GM12878 (cell line): ENCODE measurements around the gene RYR2. TPM values are rescaled to one million over a fixed set of nuclear protein-coding genes. Genes with fewer than 3 reads are reported as not detected.

Experiments
- ATAC-seq: fragments of 200-7000 bp; cut with Tn5 transposase; 3 replicates; pipeline ENCODE4 v1.9.1; 2020; ENCODE audit warnings: mild to moderate bottlenecking, moderate library complexity
- BruUV-seq: library from RNA; stranded (reverse); fragments of 400-500 nt; replicated peaks from 2 replicates; lab custom pipeline; 2021; lab: Mats Ljungman, UMichigan
- CTCF ChIA-PET: fragments of 300-600 bp; sonication (Branson Sonifier 250); formaldehyde crosslinking; extraction: SDS; loops from one replicate; lab custom pipeline; 2021; ENCODE audit warnings: inconsistent platforms; lab: Yijun Ruan, JAX
- POLR2A ChIA-PET: fragments of 350-600 bp; formaldehyde crosslinking; extraction: SDS; loops from one replicate; lab custom pipeline; 2021; ENCODE audit warnings: inconsistent platforms; lab: Charles Lee
- RAD21 ChIA-PET: fragments of 300-600 bp; sonication (Branson Sonifier 250); formaldehyde crosslinking; loops from one replicate; lab custom pipeline; 2023; ENCODE audit warnings: antibody characterized with exemption; ENCODE audit not compliant: unreplicated experiment; lab: Charles Lee
- SMC1A ChIA-PET: fragments of 300-600 bp; sonication (Branson Sonifier 250); formaldehyde crosslinking; loops from one replicate; lab custom pipeline; 2023; ENCODE audit not compliant: unreplicated experiment, uncharacterized antibody; lab: Charles Lee
- DNase-seq: peaks from one replicate; pipeline ENCODE4 v3.0.0-alpha.2; 2011; ENCODE audit warnings: low read depth, low spot score
- FAIRE-seq: peaks from 3 replicates; lab custom pipeline; 2011; peaks lifted over from hg19 to GRCh38; lab: Jason Lieb, UNC
- H2AFZ ChIP-seq: 2 replicates; pipeline ENCODE4 v1.6.0; 2011; ENCODE audit warnings: low read depth, low read length, control low read depth; ENCODE audit not compliant: control insufficient read depth
- H3K27ac ChIP-seq: 2 replicates; pipeline ENCODE4 v1.5.1; 2011; ENCODE audit warnings: control low read depth; ENCODE audit not compliant: control insufficient read depth, insufficient read depth
- H3K27me3 ChIP-seq, 2 experiments: replicated peaks in 1 of 2; 2 replicates each; pipeline versions ENCODE4 v1.6.0 to v1.6.1; 2011; ENCODE audit warnings: low read length in 1 of 2; ENCODE audit not compliant: control insufficient read depth in 2 of 2, insufficient read depth in 2 of 2
- H3K36me3 ChIP-seq, 2 experiments: 2 replicates each; pipeline ENCODE4 v1.5.1; 2011; ENCODE audit warnings: low read length in 1 of 2; ENCODE audit not compliant: control insufficient read depth in 2 of 2, insufficient read depth in 2 of 2
- H3K4me1 ChIP-seq: 2 replicates; pipeline ENCODE4 v1.6.1; 2011; ENCODE audit warnings: mild to moderate bottlenecking, low read length, moderate library complexity, mixed read lengths; ENCODE audit not compliant: control insufficient read depth, insufficient read depth
- H3K4me2 ChIP-seq: 2 replicates; pipeline ENCODE4 v1.6.0; 2011; ENCODE audit warnings: control low read depth; ENCODE audit not compliant: control insufficient read depth, insufficient read depth
- H3K4me3 ChIP-seq: fragments of 200-600 bp; sonication (generic); 2 replicates; pipeline ENCODE4 v1.5.1; 2016
- H3K79me2 ChIP-seq: 2 replicates; pipeline ENCODE4 v1.6.0; 2011; ENCODE audit warnings: low read length; ENCODE audit not compliant: control insufficient read depth, insufficient read depth
- H3K9ac ChIP-seq: 2 replicates; pipeline ENCODE4 v1.8.0; 2011; ENCODE audit warnings: low read length, control low read depth, mixed read lengths; ENCODE audit not compliant: control insufficient read depth, insufficient read depth
- H3K9me3 ChIP-seq: replicated peaks from 3 replicates; pipeline ENCODE4 v1.5.1; 2011; ENCODE audit warnings: mild to moderate bottlenecking, low read length; ENCODE audit not compliant: control insufficient read depth, insufficient read depth
- H4K20me1 ChIP-seq: 2 replicates; pipeline ENCODE4 v1.6.0; 2011; ENCODE audit not compliant: control insufficient read depth, insufficient read depth
- BHLHE40 ChIP-seq, 2 experiments: fragments of 450-650 bp in 1 of 2; IDR thresholded peaks; 2 replicates each; pipeline ENCODE4 v1.6.1; 2011 to 2017; ENCODE audit warnings: low read depth in 2 of 2, borderline replicate concordance in 1 of 2, improper control_type of control experiment in 1 of 2, low read length in 1 of 2, mild to moderate bottlenecking in 1 of 2
- CBFB ChIP-seq: IDR thresholded peaks from 2 replicates; pipeline ENCODE4 v1.6.1; 2016; ENCODE audit warnings: antibody characterized with exemption, low read depth
- EP300 ChIP-seq, 2 experiments: fragments of 150-350 bp in 1 of 2; IDR thresholded peaks; 2 replicates each; pipeline ENCODE4 v1.6.1; 2011 to 2012; ENCODE audit warnings: low read depth in 2 of 2, low read length in 2 of 2, borderline replicate concordance in 1 of 2, improper control_type of control experiment in 1 of 2, inconsistent platforms in 1 of 2; ENCODE audit not compliant: control insufficient read depth in 1 of 2
- EZH2 ChIP-seq: IDR thresholded peaks from 2 replicates; pipeline ENCODE4 v1.6.1; 2012; ENCODE audit warnings: low read depth, mild to moderate bottlenecking, control low read depth, inconsistent platforms, low read length, borderline replicate concordance; ENCODE audit not compliant: control insufficient read depth
- GABPA ChIP-seq: IDR thresholded peaks from 2 replicates; pipeline ENCODE4 v1.6.1; 2014; ENCODE audit warnings: antibody characterized with exemption, low read depth, mild to moderate bottlenecking, inconsistent platforms
- JUNB ChIP-seq: IDR thresholded peaks from 2 replicates; pipeline ENCODE4 v1.6.1; 2016; ENCODE audit warnings: antibody characterized with exemption, mild to moderate bottlenecking
- MYB ChIP-seq: fragments of 150-350 bp; IDR thresholded peaks from 2 replicates; pipeline ENCODE4 v1.6.1; 2014; ENCODE audit warnings: mild to moderate bottlenecking, low read depth, low read length, borderline replicate concordance
- NR2F1 ChIP-seq: fragments of 450-650 bp; conservative IDR thresholded peaks from 2 replicates; pipeline ENCODE4 v1.6.1; 2017; ENCODE audit warnings: mild to moderate bottlenecking
- POLR2AphosphoS2 ChIP-seq: IDR thresholded peaks from 2 replicates; pipeline ENCODE4 v1.6.1; 2011; ENCODE audit warnings: low read depth, mild to moderate bottlenecking, low read length, improper control_type of control experiment, moderate library complexity
- POLR2AphosphoS5 ChIP-seq: IDR thresholded peaks from 2 replicates; pipeline ENCODE4 v1.6.1; 2011; ENCODE audit warnings: mild to moderate bottlenecking, low read length, inconsistent platforms
- RFX5 ChIP-seq: IDR thresholded peaks from 2 replicates; pipeline ENCODE4 v1.6.1; 2011; ENCODE audit warnings: low read depth, low read length, improper control_type of control experiment
- TCF3 ChIP-seq: IDR thresholded peaks from 2 replicates; pipeline ENCODE4 v1.6.1; 2012; ENCODE audit warnings: low read depth, mild to moderate bottlenecking, low read length, borderline replicate concordance; ENCODE audit not compliant: insufficient read depth
- ZZZ3 ChIP-seq: IDR thresholded peaks from 2 replicates; pipeline ENCODE4 v1.6.1; 2011; ENCODE audit warnings: low read depth; ENCODE audit not compliant: control insufficient read depth, insufficient read length
- WGBS: methylation state at CpG from one replicate; pipeline ENCODE4 v1.1.6; 2016; ENCODE audit warnings: low lambda C conversion rate; ENCODE audit not compliant: insufficient replicate concordance, insufficient coverage; ENCODE audit errors: missing lambda C conversion rate; 5-methylcytosine and 5-hydroxymethylcytosine counted together
- in situ Hi-C: fragments of 300-500 bp; cut with MboI; formaldehyde crosslinking; loops from 9 replicates; pipeline ENCODE4 v1.14.3; 2018; ENCODE audit warnings: mixed read lengths
- intact Hi-C: fragments of 100-400 bp; cut with micrococcal nuclease; formaldehyde crosslinking; loops from one replicate; pipeline ENCODE4 v1.14.2; 2022; ENCODE audit not compliant: unreplicated experiment
- polyA plus RNA-seq, 11 experiments: library from polyadenylated mRNA; depleted of rRNA in 4 of 11; unstranded in 6 of 11; stranded (reverse) in 5 of 11; fragments of >200 nt; fragmentation: Nextera tagmentation in 4 of 11; fragmentation: Illumina TruSeq in 1 of 11; extraction: Ambion mirVana in 4 of 11; extraction: Trizol in 1 of 11; gene quantifications; 1 replicate in 1 of 11; 2 replicates in 10 of 11; pipeline versions ENCODE4 v1.2.1 to v1.2.3, GENCODE V29; 2011 to 2016; ENCODE audit warnings: inconsistent platforms in 2 of 11, missing spikeins in 2 of 11, low read depth in 1 of 11
- total RNA-seq, 4 experiments: library from RNA; depleted of rRNA in 3 of 4; stranded (reverse); fragments of >200 nt in 3 of 4; fragmentation: Illumina TruSeq in 1 of 4; extraction: Trizol in 1 of 4; gene quantifications; 2 replicates each; pipeline versions ENCODE4 v1.2.1 to v1.2.3, GENCODE V29; 2013 to 2021
- TF ChIP-seq, protein P1 (sequence below): fragments of 450-650 bp; IDR thresholded peaks from 2 replicates; pipeline ENCODE4 v1.6.1; 2017; ENCODE audit warnings: mild to moderate bottlenecking, moderate library complexity
- TF ChIP-seq, protein P2 (sequence below): fragments of 150-350 bp; IDR thresholded peaks from 2 replicates; pipeline ENCODE4 v1.6.1; 2014; ENCODE audit warnings: mild to moderate bottlenecking, low read depth, low read length
- TF ChIP-seq, protein P3 (sequence below): fragments of 450-650 bp; IDR thresholded peaks from 2 replicates; pipeline ENCODE4 v1.6.1; 2017; ENCODE audit warnings: borderline replicate concordance

Gene RYR2
- total and polyA plus RNA-seq, 10 of the 15 experiments (the other 5 are each of a cell fraction or from before 2014, with no cell fraction given), result 0.01 to 0.04 TPM; not detected in 8

DNA sequence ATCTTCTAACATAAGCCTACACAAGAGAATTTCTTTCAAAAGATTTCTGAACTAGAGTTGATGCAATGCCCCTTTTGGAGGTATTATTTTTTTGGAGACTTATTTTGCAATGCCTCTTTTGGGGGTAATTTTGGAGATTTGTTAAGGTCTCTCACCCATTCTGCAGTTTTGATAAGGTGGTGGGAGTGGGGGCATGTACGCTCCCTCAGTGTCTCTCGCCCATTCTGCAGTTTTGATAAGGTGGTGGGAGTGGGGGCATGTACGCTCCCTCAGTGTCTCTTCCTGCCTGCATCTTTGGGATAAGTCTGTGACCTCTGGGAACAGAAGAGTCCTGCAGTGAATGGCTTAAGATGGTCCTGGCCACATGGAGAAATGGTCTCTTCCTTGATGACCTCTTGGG is 536.6 kb downstream of the RYR2 start:
- ATAC-seq (no peak), DNase-seq (no peak), FAIRE-seq (no peak)
- H3K4me3 ChIP-seq, result no peak overlapping the region
- intact Hi-C loops, result no loop called here
- ChIA-PET POLR2A (no interaction called here), RAD21 (no interaction called here), CTCF (interaction anchor here (1.6 kb wide), 1 partner anchor 16 kb away, joined by 5 read pairs; no protein-coding TSS in a partner anchor), SMC1A (no interaction called here)
- no peaks in the 10 kb centered on the region for H3K9me3 ChIP-seq
- H3K79me2 ChIP-seq, result no peaks in the 10 kb centered on the region
- H3K9ac ChIP-seq, result no peak overlapping the region
- in situ Hi-C loops, result no loop called here
- no peak overlapping the region for H3K27ac ChIP-seq
- H3K4me1 ChIP-seq, result no peaks in the 10 kb centered on the region
- no peaks in the 10 kb centered on the region for H3K27me3 ChIP-seq
- 48% methylated on average over 3 of the region's 3 CpGs for WGBS
- no peak overlapping the region for H3K4me2 ChIP-seq
- H3K36me3 ChIP-seq, result no peaks in the 10 kb centered on the region
- H4K20me1 ChIP-seq, result no peaks in the 10 kb centered on the region
- no TSS peak for BruUV-seq
- no peak overlapping the region for H2AFZ ChIP-seq
- TF ChIP-seq TCF3 (no peak), JUNB (no peak), NR2F1 (no peak), GABPA (no peak), POLR2AphosphoS2 (no peak), MYB (no peak), CBFB (no peak), RFX5 (no peak), EP300 (IDR thresholded peaks at IDR 0.05; ENCODE audit: borderline replicate concordance in 1 of 2, control insufficient read depth in 1 of 2, low read depth in 2 of 2, low read length in 2 of 2) (no peak), BHLHE40 (IDR thresholded peaks at IDR 0.05; ENCODE audit: borderline replicate concordance in 1 of 2, low read depth in 2 of 2, low read length in 1 of 2) (no peak), EZH2 (no peak), ZZZ3 (no peak), POLR2AphosphoS5 (no peak)
- TF ChIP-seq, protein P1, sequence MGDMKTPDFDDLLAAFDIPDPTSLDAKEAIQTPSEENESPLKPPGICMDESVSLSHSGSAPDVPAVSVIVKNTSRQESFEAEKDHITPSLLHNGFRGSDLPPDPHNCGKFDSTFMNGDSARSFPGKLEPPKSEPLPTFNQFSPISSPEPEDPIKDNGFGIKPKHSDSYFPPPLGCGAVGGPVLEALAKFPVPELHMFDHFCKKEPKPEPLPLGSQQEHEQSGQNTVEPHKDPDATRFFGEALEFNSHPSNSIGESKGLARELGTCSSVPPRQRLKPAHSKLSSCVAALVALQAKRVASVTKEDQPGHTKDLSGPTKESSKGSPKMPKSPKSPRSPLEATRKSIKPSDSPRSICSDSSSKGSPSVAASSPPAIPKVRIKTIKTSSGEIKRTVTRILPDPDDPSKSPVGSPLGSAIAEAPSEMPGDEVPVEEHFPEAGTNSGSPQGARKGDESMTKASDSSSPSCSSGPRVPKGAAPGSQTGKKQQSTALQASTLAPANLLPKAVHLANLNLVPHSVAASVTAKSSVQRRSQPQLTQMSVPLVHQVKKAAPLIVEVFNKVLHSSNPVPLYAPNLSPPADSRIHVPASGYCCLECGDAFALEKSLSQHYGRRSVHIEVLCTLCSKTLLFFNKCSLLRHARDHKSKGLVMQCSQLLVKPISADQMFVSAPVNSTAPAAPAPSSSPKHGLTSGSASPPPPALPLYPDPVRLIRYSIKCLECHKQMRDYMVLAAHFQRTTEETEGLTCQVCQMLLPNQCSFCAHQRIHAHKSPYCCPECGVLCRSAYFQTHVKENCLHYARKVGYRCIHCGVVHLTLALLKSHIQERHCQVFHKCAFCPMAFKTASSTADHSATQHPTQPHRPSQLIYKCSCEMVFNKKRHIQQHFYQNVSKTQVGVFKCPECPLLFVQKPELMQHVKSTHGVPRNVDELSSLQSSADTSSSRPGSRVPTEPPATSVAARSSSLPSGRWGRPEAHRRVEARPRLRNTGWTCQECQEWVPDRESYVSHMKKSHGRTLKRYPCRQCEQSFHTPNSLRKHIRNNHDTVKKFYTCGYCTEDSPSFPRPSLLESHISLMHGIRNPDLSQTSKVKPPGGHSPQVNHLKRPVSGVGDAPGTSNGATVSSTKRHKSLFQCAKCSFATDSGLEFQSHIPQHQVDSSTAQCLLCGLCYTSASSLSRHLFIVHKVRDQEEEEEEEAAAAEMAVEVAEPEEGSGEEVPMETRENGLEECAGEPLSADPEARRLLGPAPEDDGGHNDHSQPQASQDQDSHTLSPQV, result no peak
- TF ChIP-seq, protein P2, sequence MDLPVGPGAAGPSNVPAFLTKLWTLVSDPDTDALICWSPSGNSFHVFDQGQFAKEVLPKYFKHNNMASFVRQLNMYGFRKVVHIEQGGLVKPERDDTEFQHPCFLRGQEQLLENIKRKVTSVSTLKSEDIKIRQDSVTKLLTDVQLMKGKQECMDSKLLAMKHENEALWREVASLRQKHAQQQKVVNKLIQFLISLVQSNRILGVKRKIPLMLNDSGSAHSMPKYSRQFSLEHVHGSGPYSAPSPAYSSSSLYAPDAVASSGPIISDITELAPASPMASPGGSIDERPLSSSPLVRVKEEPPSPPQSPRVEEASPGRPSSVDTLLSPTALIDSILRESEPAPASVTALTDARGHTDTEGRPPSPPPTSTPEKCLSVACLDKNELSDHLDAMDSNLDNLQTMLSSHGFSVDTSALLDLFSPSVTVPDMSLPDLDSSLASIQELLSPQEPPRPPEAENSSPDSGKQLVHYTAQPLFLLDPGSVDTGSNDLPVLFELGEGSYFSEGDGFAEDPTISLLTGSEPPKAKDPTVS, result no peak
- TF ChIP-seq, protein P3, sequence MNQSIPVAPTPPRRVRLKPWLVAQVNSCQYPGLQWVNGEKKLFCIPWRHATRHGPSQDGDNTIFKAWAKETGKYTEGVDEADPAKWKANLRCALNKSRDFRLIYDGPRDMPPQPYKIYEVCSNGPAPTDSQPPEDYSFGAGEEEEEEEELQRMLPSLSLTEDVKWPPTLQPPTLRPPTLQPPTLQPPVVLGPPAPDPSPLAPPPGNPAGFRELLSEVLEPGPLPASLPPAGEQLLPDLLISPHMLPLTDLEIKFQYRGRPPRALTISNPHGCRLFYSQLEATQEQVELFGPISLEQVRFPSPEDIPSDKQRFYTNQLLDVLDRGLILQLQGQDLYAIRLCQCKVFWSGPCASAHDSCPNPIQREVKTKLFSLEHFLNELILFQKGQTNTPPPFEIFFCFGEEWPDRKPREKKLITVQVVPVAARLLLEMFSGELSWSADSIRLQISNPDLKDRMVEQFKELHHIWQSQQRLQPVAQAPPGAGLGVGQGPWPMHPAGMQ, result no peak
